HG03439 (cell line): ENCODE measurements around the gene GCKR.

Experiments
- ATAC-seq: cut with Tn5 transposase; IDR thresholded peaks from one replicate; pipeline ENCODE4 v1.9.1; 2021; ENCODE audit warnings: mild to moderate bottlenecking, moderate library complexity; ENCODE audit not compliant: unreplicated experiment

The GCKR gene

DNA sequence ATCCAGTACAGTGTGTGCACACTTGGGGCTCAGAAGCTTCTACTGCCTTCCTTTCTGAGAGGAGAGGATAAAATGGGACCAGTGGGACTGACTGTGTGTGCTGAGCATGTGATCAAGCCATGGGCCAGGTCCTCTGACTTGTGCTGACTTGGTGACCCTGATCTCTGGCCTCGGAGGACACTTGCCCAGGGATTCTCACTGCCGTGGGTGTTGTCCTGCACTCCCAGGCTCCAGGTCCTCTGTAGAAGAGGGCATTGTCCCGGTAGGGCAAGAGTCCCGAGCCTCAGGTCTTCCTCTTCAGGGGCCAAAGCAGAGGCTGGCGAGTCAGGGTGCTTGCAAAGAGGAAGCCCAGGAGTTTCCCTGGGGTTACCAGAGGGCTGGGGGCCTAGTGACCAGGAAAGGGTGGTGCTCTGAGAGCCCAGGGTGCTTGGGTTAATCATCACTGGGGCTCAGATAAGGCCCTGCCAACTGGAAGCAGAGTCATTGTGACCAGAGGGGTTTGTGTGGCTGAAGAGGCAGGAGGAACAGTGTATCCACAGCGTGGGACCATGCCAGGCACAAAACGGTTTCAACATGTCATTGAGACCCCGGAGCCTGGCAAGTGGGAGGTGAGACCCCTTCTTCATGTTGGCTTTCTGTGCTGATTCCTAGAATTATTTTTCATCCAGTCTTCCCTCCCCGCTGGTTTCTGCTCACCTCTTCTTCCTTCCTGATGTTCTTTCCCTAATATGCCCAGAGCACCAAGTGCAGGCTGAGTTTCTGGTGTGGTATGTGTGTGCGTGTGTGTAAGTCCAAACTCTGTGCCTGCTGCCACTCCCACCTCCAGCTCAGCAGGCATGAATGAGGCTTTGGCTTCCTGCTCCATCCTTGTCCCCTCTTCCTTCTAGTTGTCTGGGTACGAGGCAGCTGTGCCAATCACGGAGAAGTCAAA is at the start of gene GCKR:
Gene GCKR, plus strand, starts transcription at position 483 of the 931 bp plus-strand sequence. Its CDS starts 66 bp downstream, at position 549.
- ATAC-seq: no peak

GRCh38 chr2:27448381-27448780 is 48.3 kb upstream of the GCKR start:
- ATAC-seq: no peak

GRCh38 chr2:27451095-27451494 is 45.5 kb upstream of the GCKR start:
- no peak for ATAC-seq

GRCh38 chr2:27453968-27454367 is 42.7 kb upstream of the GCKR start:
- ATAC-seq: no peak

- no peak for ATAC-seq
These were observed 35.5 kb upstream of the GCKR start for GRCh38 chr2:27461118-27461517.

DNA sequence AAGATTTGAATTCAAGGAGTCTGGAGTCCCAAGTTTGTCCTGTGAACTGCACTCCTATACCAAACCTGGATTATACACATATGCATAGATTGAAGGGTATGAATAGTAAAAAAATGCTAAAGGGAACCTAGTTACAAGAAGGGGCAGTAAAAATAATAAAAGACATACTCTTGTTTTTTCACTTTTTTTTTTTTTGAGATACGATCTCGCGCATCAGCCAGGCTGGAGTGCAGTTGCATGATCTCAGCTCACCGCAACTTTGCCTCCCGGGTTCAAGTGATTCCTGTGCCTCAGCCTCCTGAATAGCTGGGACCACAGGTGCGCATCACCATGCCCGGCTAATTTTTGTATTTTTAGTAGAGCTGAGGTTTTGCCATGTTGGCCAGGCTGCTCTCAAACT is 32.2 kb upstream of the GCKR start:
- ATAC-seq: no peak

GRCh38 chr2:27471961-27472360 is 24.7 kb upstream of the GCKR start:
- no peak for ATAC-seq

GRCh38 chr2:27485496-27485895 is 11.1 kb upstream of the GCKR start:
- ATAC-seq: no peak

- ATAC-seq: peak; percentile 7
These were observed 7.5 kb upstream of the GCKR start for GRCh38 chr2:27489118-27489497.

DNA sequence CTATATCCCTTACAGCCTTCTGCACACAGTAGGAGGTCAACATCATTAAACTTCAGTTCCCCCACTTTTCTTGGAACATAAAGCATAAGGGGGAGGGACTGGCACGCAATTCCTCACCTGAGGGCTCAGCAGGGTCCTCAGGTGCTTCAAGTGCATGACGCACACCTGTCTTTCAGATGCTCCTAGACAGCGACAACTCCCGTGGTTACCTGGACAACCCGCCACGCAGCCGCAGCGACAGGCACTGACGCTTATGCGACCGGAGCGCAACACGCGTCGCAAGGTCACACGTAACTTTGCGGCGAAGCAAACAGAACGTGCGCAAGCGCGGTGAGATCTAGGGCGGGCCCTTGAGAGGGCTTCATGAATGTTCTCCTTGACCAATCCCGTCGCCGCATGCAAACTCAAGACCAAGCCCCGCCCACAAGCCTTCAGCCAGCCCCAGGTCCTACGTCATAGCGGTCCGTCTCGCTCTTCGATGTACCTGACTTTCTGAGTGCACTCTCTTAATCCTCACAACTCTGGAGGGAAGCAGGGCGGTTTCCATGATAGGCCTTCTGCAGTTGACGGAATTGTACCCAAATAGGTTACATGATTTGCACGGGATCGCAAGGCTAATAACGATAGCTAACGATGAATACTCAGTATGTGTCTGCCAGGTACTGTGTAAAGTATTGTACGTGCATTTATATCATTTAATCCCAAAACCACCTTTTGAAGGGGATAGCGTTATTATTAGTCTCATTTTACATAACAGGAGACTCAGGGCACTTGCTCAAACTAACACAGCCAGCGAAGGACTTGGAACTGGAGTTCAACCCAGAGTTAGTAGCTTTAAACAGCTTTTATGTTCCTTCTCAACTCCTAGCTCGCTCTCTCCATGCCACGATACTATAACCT is 6.9 kb upstream of the GCKR start, which contains the start of gene IFT172:
Gene IFT172, minus strand, starts transcription at position 246 of the 900 bp plus-strand sequence. Its CDS starts 90 bp downstream, at position 156.
- ATAC-seq: peak; percentile 93

DNA sequence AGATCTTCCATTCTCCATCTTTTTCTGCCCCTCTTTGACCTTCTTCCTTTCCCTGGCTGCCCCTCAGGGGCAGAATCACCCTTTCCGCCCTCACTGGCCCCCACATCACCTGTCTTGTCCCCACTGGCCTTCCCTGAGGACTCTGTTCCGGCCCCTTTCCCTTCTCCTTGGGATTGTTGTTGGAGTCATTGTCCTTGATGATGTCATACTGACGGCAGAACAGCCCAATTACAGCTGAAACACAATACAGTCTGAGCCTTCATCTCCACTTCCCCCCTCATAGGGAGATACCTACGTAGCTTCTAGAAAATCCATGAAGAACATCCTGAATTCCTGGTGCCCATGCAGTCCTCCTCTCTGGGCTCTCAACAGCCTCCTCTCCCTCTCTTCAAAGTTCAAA is 4.1 kb upstream of the GCKR start:
- no peak for ATAC-seq

- ATAC-seq: no peak
These were observed 2.7 kb upstream of the GCKR start for GRCh38 chr2:27493948-27494283.

GRCh38 chr2:27494284-27494943 is 2.2 kb upstream of the GCKR start:
- ATAC-seq: no peak

DNA sequence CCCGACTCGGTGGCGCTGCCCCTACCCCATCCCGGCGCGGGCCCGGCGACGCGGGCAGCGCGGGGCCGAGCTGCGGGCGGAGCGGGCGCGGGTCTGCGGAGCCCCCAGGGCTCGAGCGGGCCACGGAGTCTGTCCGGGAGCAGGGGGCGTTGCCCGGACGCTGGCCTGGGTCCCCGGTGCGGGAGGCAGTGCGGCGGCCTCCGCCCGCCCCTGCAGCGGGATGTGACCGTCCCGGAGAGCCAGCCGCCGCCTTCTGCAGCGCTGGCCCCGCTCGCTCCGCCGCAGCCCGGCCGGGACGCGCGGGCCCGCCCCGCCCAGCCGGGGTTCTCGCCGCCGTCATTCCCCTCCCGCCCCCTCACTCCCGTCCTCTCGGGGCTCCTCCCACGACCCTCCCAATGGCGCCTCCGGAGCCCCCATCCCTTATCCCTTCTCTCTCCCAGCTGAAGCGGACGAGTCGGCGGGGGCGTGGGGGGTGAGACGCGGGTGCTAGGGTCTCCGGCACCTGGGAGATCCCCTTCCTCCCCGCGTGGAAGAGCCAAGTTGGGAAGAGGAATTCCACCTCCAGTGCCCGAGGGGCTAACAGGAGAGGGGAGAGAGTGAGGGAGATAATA is 1.6 kb upstream of the GCKR start, which contains the start of gene FNDC4:
Gene FNDC4, minus strand, starts transcription at position 257 of the 611 bp plus-strand sequence. CDS start 521 bp downstream, outside the sequence.
- ATAC-seq: no peak

DNA sequence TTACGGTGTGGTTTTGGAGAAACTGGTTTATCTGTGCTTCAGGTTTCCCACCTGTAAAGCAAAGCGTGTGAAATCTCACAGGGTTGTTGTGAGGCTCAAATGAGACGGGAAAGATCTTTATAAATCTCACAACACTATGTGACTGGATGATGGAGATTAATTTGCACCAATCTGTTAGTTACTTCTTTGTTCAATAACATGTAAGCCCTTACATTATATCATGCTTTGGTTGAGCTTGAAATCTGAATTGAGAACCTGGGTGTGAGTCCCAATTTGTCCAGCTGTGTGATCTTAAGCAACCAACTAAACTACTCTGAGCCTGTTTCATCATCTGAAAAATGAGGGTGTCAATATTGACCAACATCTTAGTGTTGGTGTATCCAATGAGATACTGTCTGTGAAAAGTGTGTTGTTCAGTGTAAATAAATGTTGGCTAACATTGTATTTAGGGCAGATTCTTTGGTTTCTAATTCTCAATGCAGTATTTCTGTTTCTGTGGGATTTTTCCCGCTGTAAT is 741 bp upstream of the GCKR start:
- ATAC-seq: no peak

- no peak for ATAC-seq
These were observed 619 bp downstream of the GCKR start for GRCh38 chr2:27497288-27497627.

GRCh38 chr2:27498975-27499374 is 2.3 kb downstream of the GCKR start:
- ATAC-seq: no peak

DNA sequence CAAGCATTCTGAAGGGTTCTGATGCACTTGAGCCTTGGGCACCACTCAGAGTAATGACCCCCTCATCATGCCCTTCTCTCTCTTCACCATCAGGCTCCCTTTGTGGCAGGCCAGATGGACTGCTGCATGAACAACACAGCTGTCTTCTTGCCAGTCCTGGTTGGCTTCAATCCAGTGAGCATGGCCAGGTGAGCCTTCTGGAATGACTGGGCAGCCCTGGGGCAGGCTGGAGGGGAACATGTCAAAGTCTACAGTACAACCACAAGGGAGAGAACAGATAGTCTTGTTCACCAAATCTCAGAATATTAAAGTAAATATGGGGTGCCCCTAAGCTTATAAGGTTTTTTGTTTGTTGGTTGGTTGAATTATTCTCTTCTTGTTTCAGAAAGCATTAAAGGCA is 4.4 kb downstream of the GCKR start:
- ATAC-seq: no peak

- ATAC-seq: no peak
These were observed 5.5 kb downstream of the GCKR start for GRCh38 chr2:27502142-27502541.

DNA sequence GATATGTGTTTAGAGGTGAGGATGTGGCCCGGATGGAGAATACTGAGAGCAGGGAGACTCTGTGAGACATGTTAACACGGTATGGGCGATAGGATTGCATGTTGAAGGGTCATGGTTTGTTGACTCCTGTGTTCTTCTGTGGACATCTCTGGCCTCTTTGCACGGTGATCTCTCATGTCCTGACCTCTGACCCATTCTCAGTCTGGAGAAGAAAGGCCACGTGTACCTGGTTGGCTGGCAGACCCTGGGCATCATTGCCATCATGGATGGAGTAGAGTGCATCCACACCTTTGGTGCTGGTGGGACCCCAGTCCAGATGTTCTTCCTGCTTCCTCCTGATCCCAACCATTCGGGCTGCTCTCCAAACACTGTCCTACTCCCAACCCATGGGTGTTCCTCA is 9.9 kb downstream of the GCKR start:
- ATAC-seq: no peak
